UCSD-AML1 (cell line): Measurements from ENCODE around the gene OR10T2.
"Not testable (repeated sequence)": the region's sequence is repeated elsewhere in the genome, so short reads cannot be mapped to it uniquely, and the experiment has no call there.

Experiments used
- DNase-seq: peaks from one replicate; lab custom pipeline; 2025; ENCODE audit not compliant: unreplicated experiment; lab: John Stamatoyannopoulos, UW

The OR10T2 gene

GRCh38 chr1:158357441-158357840, 41.8 kb downstream of the OR10T2 start:
- DNase-seq, result no peak

GRCh38 chr1:158356616-158357015, 42.6 kb downstream of the OR10T2 start:
- DNase-seq, result no peak

- no peak for DNase-seq
These were observed 43.4 kb downstream of the OR10T2 start for GRCh38 chr1:158355773-158356285.

- no peak for DNase-seq
These were observed 45.0 kb downstream of the OR10T2 start for GRCh38 chr1:158354255-158354654.

- no peak for DNase-seq
These were observed 45.8 kb downstream of the OR10T2 start, which contains the start of gene CD1E for GRCh38 chr1:158353303-158354075. Gene CD1E (plus strand): TSS chr1:158353894. CDS start chr1:158353989, 95 bp downstream.

GRCh38 chr1:158348946-158349345, 50.3 kb downstream of the OR10T2 start:
- not testable (repeated sequence) for DNase-seq
